Transverse colon (tissue), 4 donors: Measurements from ENCODE around the gene GSK3A. TPM values are rescaled to one million over a fixed set of nuclear protein-coding genes. Genes with fewer than 3 reads are reported as not detected.

Source experiments
- DNase-seq: peaks from one replicate; pipeline ENCODE4 v3.0.0-alpha.2; 2019
- H3K27ac ChIP-seq, 4 donors: fragments of 200-600 bp; sonication (generic); 2 replicates each; pipeline ENCODE4 v1.5.1; 2016 to 2018; ENCODE audit warnings: inconsistent platforms in 4 of 4
- H3K27me3 ChIP-seq: fragments of 200-600 bp; sonication (generic); 2 replicates; pipeline ENCODE4 v1.5.1; 2017; ENCODE audit warnings: inconsistent platforms
- H3K36me3 ChIP-seq, 4 donors: fragments of 200-600 bp; sonication (generic); 2 replicates each; pipeline ENCODE4 v1.5.1; 2017 to 2019; ENCODE audit warnings: inconsistent platforms in 4 of 4
- H3K4me1 ChIP-seq, 4 donors: fragments of 200-600 bp; sonication (generic); 2 replicates each; pipeline ENCODE4 v1.5.1; 2017 to 2020; ENCODE audit warnings: inconsistent platforms in 4 of 4
- H3K4me3 ChIP-seq, 4 donors: fragments of 200-600 bp; sonication (generic); 1 replicate in 1 of 4; 2 replicates in 3 of 4; pipeline versions ENCODE4 v1.5.1 to v1.6.1; 2017 to 2019; ENCODE audit warnings: inconsistent platforms in 4 of 4
- H3K9me3 ChIP-seq, 2 donors: fragments of 200-600 bp; sonication (generic); 2 replicates each; pipeline ENCODE4 v1.5.1; 2017 to 2019; ENCODE audit warnings: inconsistent platforms in 2 of 2
- CTCF ChIP-seq, 5 experiments: fragments of 200-600 bp in 3 of 5; fragments of 450-650 bp in 2 of 5; sonication (generic) in 3 of 5; IDR thresholded peaks; 1 replicate in 2 of 5; 2 replicates in 3 of 5; pipeline ENCODE4 v1.5.1; 2016 to 2017; ENCODE audit warnings: antibody characterized with exemption in 5 of 5, inconsistent platforms in 3 of 5, mild to moderate bottlenecking in 2 of 5, moderate library complexity in 1 of 5
- EP300 ChIP-seq: sonication (generic); formaldehyde crosslinking; IDR thresholded peaks from one replicate; pipeline ENCODE4 v1.6.1; 2017; ENCODE audit warnings: antibody characterized with exemption, low read depth
- POLR2A ChIP-seq: fragments of 450-650 bp; IDR thresholded peaks from one replicate; pipeline ENCODE4 v1.6.1; 2016; ENCODE audit warnings: antibody characterized with exemption, mild to moderate bottlenecking, moderate library complexity
- POLR2AphosphoS5 ChIP-seq, 3 donors: sonication (generic); formaldehyde crosslinking; IDR thresholded peaks; one replicate each; pipeline ENCODE4 v1.6.1; 2016; ENCODE audit warnings: antibody characterized with exemption in 3 of 3
- WGBS, 2 donors: methylation state at CpG; one replicate each; pipeline ENCODE4 v1.1.5; 2018; ENCODE audit warnings: low coverage in 1 of 2; 5-methylcytosine and 5-hydroxymethylcytosine counted together
- in situ Hi-C, 4 donors: fragments of 200-750 bp; cut with MboI; loops; one replicate each; pipeline versions ENCODE4 v1.15.0 to v1.15.1; 2017; ENCODE audit warnings: low sequenced_read_pairs in 3 of 4, low pct_ligation_motif_present in 1 of 4, low pct_unique_long_range_greater_than_20kb in 1 of 4
- intact Hi-C: fragments of 100-400 bp; cut with DNase I; formaldehyde crosslinking; loops from one replicate; pipeline ENCODE4 v1.15.1; 2023; ENCODE audit warnings: low total_unique reads
- total RNA-seq, 4 donors: library from RNA; depleted of rRNA; stranded (reverse); fragments of >200 nt; gene quantifications; one replicate each; pipeline ENCODE4 v1.1.0, GENCODE V29; 2016

The GSK3A gene
- total RNA-seq, 4 donors from 2014 or later, result 10.7 to 46.4 (median 31.0) TPM

- H3K27me3 ChIP-seq, result no peaks in the 10 kb centered on the region
- DNase-seq, result no peak
- no peak overlapping the region for H3K4me3 ChIP-seq
- no peaks in the 10 kb centered on the region for H3K9me3 ChIP-seq
- peaks cover 22 to 51% (median 28%) of the 10 kb centered on the region in 4 donors for H3K4me1 ChIP-seq
- WGBS, 2 donors, result 93% methylated on average over 2 of the region's 9 CpGs; no CpG with 5 or more reads in 1 of the 2 donors
- intact Hi-C loops (no loop called here), in situ Hi-C loops (no loop called here)
- TF ChIP-seq POLR2A (no peak), CTCF (IDR thresholded peaks at IDR 0.05) (no peak), EP300 (no peak), POLR2AphosphoS5 (IDR thresholded peaks at IDR 0.05) (no peak)
- no peak overlapping the region for H3K27ac ChIP-seq
- H3K36me3 ChIP-seq, result peaks cover 0 to 12% (median 0%) of the 10 kb centered on the region in 4 donors
These were observed 30.1 kb upstream of the GSK3A start for GRCh38 chr19:42272535-42272897.

- Histone ChIP-seq H3K27me3 (no peaks in the 10 kb centered on the region), H3K27ac (peak overlapping the region in 2 of 4 donors; percentile 91 to 95), H3K36me3 (peaks cover 0 to 12% (median 0%) of the 10 kb centered on the region in 4 donors), H3K9me3 (no peaks in the 10 kb centered on the region), H3K4me3 (no peak overlapping the region), H3K4me1 (peaks cover 21 to 47% (median 27%) of the 10 kb centered on the region in 4 donors)
- in situ Hi-C loops (no loop called here), intact Hi-C loops (no loop called here)
- TF ChIP-seq EP300 (no peak), POLR2A (no peak), POLR2AphosphoS5 (IDR thresholded peaks at IDR 0.05) (no peak), CTCF (IDR thresholded peaks at IDR 0.05) (no peak)
- no peak for DNase-seq
- 94 to 100% methylated on average over 4 to 22 of the region's 35 CpGs for WGBS, 2 donors
These were observed 29.6 kb upstream of the GSK3A start for GRCh38 chr19:42271861-42272534.

- H3K36me3 ChIP-seq, result peaks cover 0 to 12% (median 0%) of the 10 kb centered on the region in 4 donors
- WGBS, 2 donors, result 59 to 80% methylated on average over 1 to 3 of the region's 3 CpGs
- H3K4me1 ChIP-seq, result peaks cover 21 to 41% (median 23%) of the 10 kb centered on the region in 4 donors
- intact Hi-C loops, result no loop called here
- H3K9me3 ChIP-seq, result no peaks in the 10 kb centered on the region
- H3K27ac ChIP-seq, result peak overlapping the region; percentile 91 to 95 (median 94)
- DNase-seq, result no peak
- H3K4me3 ChIP-seq, result peak overlapping the region in 3 of 4 donors; percentile 54 to 64 (median 57)
- in situ Hi-C loops, result no loop called here
- TF ChIP-seq POLR2AphosphoS5 (IDR thresholded peaks at IDR 0.05) (no peak), CTCF (IDR thresholded peaks at IDR 0.05) (no peak), EP300 (no peak), POLR2A (no peak)
- H3K27me3 ChIP-seq, result no peaks in the 10 kb centered on the region
These were observed 28.6 kb upstream of the GSK3A start for GRCh38 chr19:42271045-42271419.

- H3K36me3 ChIP-seq, result peaks cover 0 to 12% (median 0%) of the 10 kb centered on the region in 4 donors
- DNase-seq, result peak; percentile 63
- no peaks in the 10 kb centered on the region for H3K27me3 ChIP-seq
- in situ Hi-C loops (no loop called here), intact Hi-C loops (no loop called here)
- H3K4me3 ChIP-seq, result peak overlapping the region; percentile 54 to 77 (median 60)
- H3K9me3 ChIP-seq, result no peaks in the 10 kb centered on the region
- peaks cover 21 to 38% (median 23%) of the 10 kb centered on the region in 4 donors for H3K4me1 ChIP-seq
- TF ChIP-seq EP300, result no peak
- TF ChIP-seq POLR2A, result peak; percentile 13
- no peak for TF ChIP-seq CTCF (IDR thresholded peaks at IDR 0.05)
- peak in 2 of 3 donors; percentile 14 to 45 for TF ChIP-seq POLR2AphosphoS5 (IDR thresholded peaks at IDR 0.05)
- H3K27ac ChIP-seq, result peak overlapping the region; percentile 91 to 95 (median 94)
- WGBS, 2 donors, result 0 to 12% methylated on average over 3 to 10 of the region's 18 CpGs
These were observed 28.1 kb upstream of the GSK3A start for GRCh38 chr19:42270346-42271044.
